Fibroblast of skin of left biceps (primary cell): ENCODE results near the gene XYLT1.
"Not testable (repeated sequence)": the region's sequence is repeated elsewhere in the genome, so short reads cannot be mapped to it uniquely, and the experiment has no call there.

Source experiments
- DNase-seq, 2 experiments: peaks; one replicate each; pipeline ENCODE4 v3.0.0-alpha.2; 2013; ENCODE audit warnings: low read depth in 2 of 2

The XYLT1 gene

GRCh38 chr16:17335406-17335805 is 135.4 kb downstream of the XYLT1 start:
- DNase-seq = not testable (repeated sequence)

- DNase-seq = no peak
Observed at GRCh38 chr16:17334096-17334495, 136.7 kb downstream of the XYLT1 start.

- no peak for DNase-seq
Observed at GRCh38 chr16:17333229-17333628, 137.5 kb downstream of the XYLT1 start.

- DNase-seq = no peak
Observed at GRCh38 chr16:17331991-17332390, 138.8 kb downstream of the XYLT1 start.

- DNase-seq = peak in 1 of 2 experiments; percentile 52
Observed at GRCh38 chr16:17331071-17331607, 139.6 kb downstream of the XYLT1 start.

- no peak for DNase-seq
Observed at GRCh38 chr16:17330044-17330443, 140.7 kb downstream of the XYLT1 start.

GRCh38 chr16:17329391-17329790 is 141.4 kb downstream of the XYLT1 start:
- DNase-seq = no peak

GRCh38 chr16:17328932-17329331 is 141.8 kb downstream of the XYLT1 start:
- DNase-seq = no peak

- DNase-seq = no peak
Observed at GRCh38 chr16:17327664-17328335, 143.0 kb downstream of the XYLT1 start.

- no peak for DNase-seq
Observed at GRCh38 chr16:17325476-17326143, 145.2 kb downstream of the XYLT1 start.

GRCh38 chr16:17324451-17324850 is 146.3 kb downstream of the XYLT1 start:
- no peak for DNase-seq

- DNase-seq = no peak
Observed at GRCh38 chr16:17323171-17323570, 147.6 kb downstream of the XYLT1 start.

GRCh38 chr16:17321824-17322223 is 148.9 kb downstream of the XYLT1 start:
- DNase-seq = no peak

GRCh38 chr16:17320009-17320408 is 150.8 kb downstream of the XYLT1 start:
- no peak for DNase-seq

GRCh38 chr16:17318238-17318637 is 152.5 kb downstream of the XYLT1 start:
- peak in 1 of 2 experiments; percentile 40 for DNase-seq

- DNase-seq = no peak
Observed at GRCh38 chr16:17316005-17316404, 154.8 kb downstream of the XYLT1 start.

- DNase-seq = no peak
Observed at GRCh38 chr16:17313793-17314547, 156.8 kb downstream of the XYLT1 start.

- DNase-seq = peak; percentile 78 to 83
Observed at GRCh38 chr16:17313085-17313611, 157.6 kb downstream of the XYLT1 start.

GRCh38 chr16:17312094-17312710 is 158.6 kb downstream of the XYLT1 start:
- DNase-seq = no peak

GRCh38 chr16:17311333-17312093 is 159.2 kb downstream of the XYLT1 start:
- no peak for DNase-seq

- no peak for DNase-seq
Observed at GRCh38 chr16:17309510-17309909, 161.2 kb downstream of the XYLT1 start.
